HepG2 (cell line): ENCODE results near the gene SLC50A1. TPM values are rescaled to one million over a fixed set of nuclear protein-coding genes. Genes with fewer than 3 reads are reported as not detected.
A peak's percentile ranks its signal among the peaks of the same experiment; 100 is the strongest.

Source experiments
- ATF7 ChIP-seq, 2 experiments: fragments of 450-650 bp in 1 of 2; sonication (generic) in 1 of 2; formaldehyde crosslinking in 1 of 2; IDR thresholded peaks; 2 replicates each; pipeline versions ENCODE4 v1.4.0 to v1.6.1; 2016 to 2020; ENCODE audit warnings: antibody characterized with exemption in 1 of 2, mild to moderate bottlenecking in 1 of 2, missing genetic modification reagents in 1 of 2
- BRF2 ChIP-seq: sonication (generic); formaldehyde crosslinking; IDR thresholded peaks from 2 replicates; pipeline ENCODE4 v1.8.1; 2022; ENCODE audit warnings: mild to moderate bottlenecking, missing genetic modification reagents
- CENPT ChIP-seq: sonication (generic); formaldehyde crosslinking; IDR thresholded peaks from 2 replicates; pipeline ENCODE4 v1.8.0; 2022; ENCODE audit warnings: low read depth, mild to moderate bottlenecking, moderate library complexity, missing genetic modification reagents
- ELF1 ChIP-seq: sonication (generic); formaldehyde crosslinking; IDR thresholded peaks from 2 replicates; pipeline ENCODE4 v1.4.0; 2020; ENCODE audit warnings: missing genetic modification reagents
- EZH2 ChIP-seq: conservative IDR thresholded peaks from 2 replicates; pipeline ENCODE4 v1.6.1; 2012; ENCODE audit warnings: mild to moderate bottlenecking, low read depth, low read length, moderate library complexity
- FIP1L1 ChIP-seq: fragments of 200-400 bp; formaldehyde crosslinking; IDR thresholded peaks from 2 replicates; pipeline ENCODE4 v1.6.1; 2018; ENCODE audit warnings: low read depth, mild to moderate bottlenecking, low read length, moderate library complexity, borderline replicate concordance; ENCODE audit not compliant: insufficient read depth
- FOXA3 ChIP-seq: IDR thresholded peaks from 2 replicates; pipeline ENCODE4 v1.6.1; 2016; ENCODE audit warnings: missing genetic modification reagents, missing compliant biosample characterization
- FOXJ3 ChIP-seq: sonication (generic); formaldehyde crosslinking; IDR thresholded peaks from 2 replicates; pipeline ENCODE4 v1.4.0; 2020; ENCODE audit warnings: missing genetic modification reagents, mild to moderate bottlenecking, borderline replicate concordance
- KLF12 ChIP-seq: sonication (generic); formaldehyde crosslinking; IDR thresholded peaks from 2 replicates; pipeline ENCODE4 v1.4.0; 2020; ENCODE audit warnings: missing genetic modification reagents, borderline replicate concordance
- POLR2A ChIP-seq, 2 experiments: IDR thresholded peaks; 2 replicates each; pipeline ENCODE4 v1.6.1; 2011; ENCODE audit warnings: low read depth in 2 of 2, low read length in 2 of 2, mild to moderate bottlenecking in 1 of 2, moderate library complexity in 1 of 2; ENCODE audit not compliant: insufficient read depth in 1 of 2
- RBFOX2 ChIP-seq: fragments of 200-400 bp; formaldehyde crosslinking; IDR thresholded peaks from 2 replicates; pipeline ENCODE4 v1.6.1; 2017; ENCODE audit warnings: low read depth, mild to moderate bottlenecking, low read length
- RFX5 ChIP-seq: IDR thresholded peaks from 2 replicates; pipeline ENCODE4 v1.6.1; 2011; ENCODE audit warnings: low read depth, low read length, improper control_type of control experiment
- SALL2 ChIP-seq: sonication (generic); formaldehyde crosslinking; IDR thresholded peaks from 2 replicates; pipeline ENCODE4 v1.8.1; 2023; ENCODE audit warnings: mild to moderate bottlenecking, missing genetic modification reagents, inconsistent platforms
- TBX2 ChIP-seq: sonication (generic); formaldehyde crosslinking; IDR thresholded peaks from 2 replicates; pipeline ENCODE4 v1.5.0; 2020; ENCODE audit warnings: missing genetic modification reagents, mild to moderate bottlenecking, borderline replicate concordance
- TIGD3 ChIP-seq: sonication (generic); formaldehyde crosslinking; IDR thresholded peaks from 2 replicates; pipeline ENCODE4 v1.5.1; 2020; ENCODE audit warnings: mild to moderate bottlenecking, missing genetic modification reagents, borderline replicate concordance
- YEATS2 ChIP-seq: sonication (generic); formaldehyde crosslinking; IDR thresholded peaks from 2 replicates; pipeline ENCODE4 v1.4.0; 2020; ENCODE audit warnings: missing genetic modification reagents, borderline replicate concordance
- ZC3H4 ChIP-seq: sonication (generic); formaldehyde crosslinking; IDR thresholded peaks from 2 replicates; pipeline ENCODE4 v1.4.0; 2020; ENCODE audit warnings: missing genetic modification reagents, borderline replicate concordance
- ZFP36L1 ChIP-seq: sonication (generic); formaldehyde crosslinking; IDR thresholded peaks from 2 replicates; pipeline ENCODE4 v1.8.0; 2022; ENCODE audit warnings: mild to moderate bottlenecking, missing genetic modification reagents, moderate library complexity
- ZNF10 ChIP-seq: sonication (generic); formaldehyde crosslinking; IDR thresholded peaks from 2 replicates; pipeline ENCODE4 v1.4.0; 2020; ENCODE audit warnings: mild to moderate bottlenecking, low read depth, missing genetic modification reagents, borderline replicate concordance
- ZNF251 ChIP-seq: sonication (generic); formaldehyde crosslinking; IDR thresholded peaks from 2 replicates; pipeline ENCODE4 v1.9.0; 2021; ENCODE audit warnings: mild to moderate bottlenecking, missing genetic modification reagents
- ZNF264 ChIP-seq: sonication (generic); formaldehyde crosslinking; IDR thresholded peaks from 2 replicates; pipeline ENCODE4 v1.4.0; 2020; ENCODE audit warnings: missing genetic modification reagents
- ZNF337 ChIP-seq: sonication (generic); formaldehyde crosslinking; IDR thresholded peaks from 2 replicates; pipeline ENCODE4 v1.5.1; 2020; ENCODE audit warnings: missing genetic modification reagents, low read depth, mild to moderate bottlenecking, borderline replicate concordance
- ZNF530 ChIP-seq: sonication (generic); formaldehyde crosslinking; IDR thresholded peaks from 2 replicates; pipeline ENCODE4 v1.5.0; 2020; ENCODE audit warnings: low read depth, mild to moderate bottlenecking, missing genetic modification reagents
- ZNF572 ChIP-seq: sonication (generic); formaldehyde crosslinking; IDR thresholded peaks from 2 replicates; pipeline ENCODE4 v1.5.1; 2020; ENCODE audit warnings: mild to moderate bottlenecking, missing genetic modification reagents
- ZNF704 ChIP-seq: sonication (generic); formaldehyde crosslinking; IDR thresholded peaks from 2 replicates; pipeline ENCODE4 v1.8.1; 2023; ENCODE audit warnings: mild to moderate bottlenecking, inconsistent platforms, moderate library complexity, missing genetic modification reagents, borderline replicate concordance
- ZNF775 ChIP-seq: sonication (generic); formaldehyde crosslinking; IDR thresholded peaks from 2 replicates; pipeline ENCODE4 v1.4.0; 2020; ENCODE audit warnings: missing genetic modification reagents, mild to moderate bottlenecking, moderate library complexity, borderline replicate concordance
- polyA plus RNA-seq, 8 experiments: library from polyadenylated mRNA; depleted of rRNA in 3 of 8; stranded (reverse) in 7 of 8; unstranded in 1 of 8; fragments of >200 nt; fragmentation: Illumina TruSeq in 4 of 8; extraction: Trizol in 4 of 8; gene quantifications; 2 replicates each; pipeline versions ENCODE4 v1.2.1 to v1.2.3, GENCODE V29; 2011 to 2016; ENCODE audit warnings: low read depth in 4 of 8, missing spikeins in 1 of 8, mixed read lengths in 1 of 8; ENCODE audit not compliant: insufficient read depth in 1 of 8
- total RNA-seq, 5 experiments: library from RNA; depleted of rRNA; stranded (reverse); fragments of >200 nt; fragmentation: Illumina TruSeq; extraction: Trizol; gene quantifications; 2 replicates each; pipeline ENCODE4 v1.2.3, GENCODE V29; 2016; ENCODE audit warnings: low read depth in 1 of 5

Gene SLC50A1
- total and polyA plus RNA-seq, 2 of the 13 experiments (the other 11 are each of a cell fraction or from before 2014, with no cell fraction given) = 22.5 to 46.8 TPM

- TF ChIP-seq POLR2A (IDR thresholded peaks at IDR 0.05; ENCODE audit: insufficient read depth in 1 of 2, low read depth in 2 of 2, low read length in 2 of 2) (peak in 1 of 2 experiments; percentile 95; a peak in 2 of 4 replicates), ZNF264 (CRISPR knock-in tag) (no peak), YEATS2 (CRISPR knock-in tag) (no peak), FIP1L1 (0 out of 2 replicates have a peak, but pooled peaks have one; percentile 31), BRF2 (CRISPR knock-in tag) (no peak), ZNF704 (CRISPR knock-in tag) (no peak), ZNF10 (CRISPR knock-in tag) (no peak), ZNF775 (CRISPR knock-in tag) (no peak), FOXA3 (CRISPR knock-in tag) (peak; percentile 75), ZNF251 (CRISPR knock-in tag) (0 out of 2 replicates have a peak, but pooled peaks have one; percentile 62), SALL2 (no peak), KLF12 (CRISPR knock-in tag) (no peak), TBX2 (CRISPR knock-in tag) (no peak), ZNF572 (no peak), ZNF530 (no peak), CENPT (CRISPR knock-in tag) (no peak), ELF1 (no peak), RFX5 (no peak; the same call in none of the 2 replicates), TIGD3 (CRISPR knock-in tag) (no peak), ATF7 (IDR thresholded peaks at IDR 0.05) (no peak), ATF7 (CRISPR knock-in tag; IDR thresholded peaks at IDR 0.05) (no peak), ZNF337 (CRISPR knock-in tag) (no peak), EZH2 (no peak), FOXJ3 (CRISPR knock-in tag) (no peak), ZC3H4 (CRISPR knock-in tag) (peak; percentile 95), ZFP36L1 (CRISPR knock-in tag) (no peak), RBFOX2 (peak; percentile 73)
These were observed 9.0 kb upstream of the SLC50A1 start (continued) for GRCh38 chr1:155126556-155127104.
